Ovary (tissue), 3 donors: ENCODE data around the gene ANXA5.

Experiments
- POLR2A ChIP-seq: fragments of 450-650 bp; IDR thresholded peaks from one replicate; pipeline ENCODE4 v1.6.1; 2017; ENCODE audit warnings: antibody characterized with exemption, mild to moderate bottlenecking, moderate library complexity
- TF ChIP-seq, protein P1 (sequence below), 3 donors: fragments of 450-650 bp in 2 of 3; fragments of 200-600 bp in 1 of 3; IDR thresholded peaks; one replicate each; pipeline versions ENCODE4 v1.5.1 to v1.8.0; 2016 to 2022; ENCODE audit warnings: antibody characterized with exemption in 3 of 3, mild to moderate bottlenecking in 1 of 3
- donor health status: DM: no; HTN: no; CAD: no.

DNA sequence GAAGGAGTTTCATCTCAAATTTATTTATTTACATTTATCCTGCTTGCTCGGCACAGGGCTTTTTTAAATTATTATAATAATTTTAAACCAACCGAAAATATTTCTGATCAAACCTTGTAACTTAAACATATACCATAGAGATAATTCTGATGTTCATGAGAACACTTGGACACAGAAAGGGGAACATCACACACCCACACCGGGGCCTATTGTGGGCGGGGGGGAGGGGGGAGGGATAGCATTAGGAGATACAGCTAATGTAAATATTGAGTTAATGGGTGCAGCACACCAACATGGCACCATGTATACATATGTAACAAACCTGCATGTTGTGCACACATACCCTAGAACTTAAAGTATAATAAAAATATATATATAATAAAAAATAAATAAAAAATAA lies 2.9 kb downstream of the ANXA5 start:
- TF ChIP-seq, protein P1, sequence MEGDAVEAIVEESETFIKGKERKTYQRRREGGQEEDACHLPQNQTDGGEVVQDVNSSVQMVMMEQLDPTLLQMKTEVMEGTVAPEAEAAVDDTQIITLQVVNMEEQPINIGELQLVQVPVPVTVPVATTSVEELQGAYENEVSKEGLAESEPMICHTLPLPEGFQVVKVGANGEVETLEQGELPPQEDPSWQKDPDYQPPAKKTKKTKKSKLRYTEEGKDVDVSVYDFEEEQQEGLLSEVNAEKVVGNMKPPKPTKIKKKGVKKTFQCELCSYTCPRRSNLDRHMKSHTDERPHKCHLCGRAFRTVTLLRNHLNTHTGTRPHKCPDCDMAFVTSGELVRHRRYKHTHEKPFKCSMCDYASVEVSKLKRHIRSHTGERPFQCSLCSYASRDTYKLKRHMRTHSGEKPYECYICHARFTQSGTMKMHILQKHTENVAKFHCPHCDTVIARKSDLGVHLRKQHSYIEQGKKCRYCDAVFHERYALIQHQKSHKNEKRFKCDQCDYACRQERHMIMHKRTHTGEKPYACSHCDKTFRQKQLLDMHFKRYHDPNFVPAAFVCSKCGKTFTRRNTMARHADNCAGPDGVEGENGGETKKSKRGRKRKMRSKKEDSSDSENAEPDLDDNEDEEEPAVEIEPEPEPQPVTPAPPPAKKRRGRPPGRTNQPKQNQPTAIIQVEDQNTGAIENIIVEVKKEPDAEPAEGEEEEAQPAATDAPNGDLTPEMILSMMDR (IDR thresholded peaks at IDR 0.05) = no peak
- no peak for TF ChIP-seq POLR2A
